NB4 (cell line): ENCODE measurements around the gene PHETA1.

Experiments used
- CTCF ChIP-seq: IDR thresholded peaks from one replicate; pipeline ENCODE4 v1.5.1; 2012; ENCODE audit warnings: low read depth, low read length
- POLR2A ChIP-seq: IDR thresholded peaks from 2 replicates; pipeline ENCODE4 v1.6.1; 2011; ENCODE audit warnings: mild to moderate bottlenecking; ENCODE audit not compliant: insufficient read length; ENCODE audit errors: extremely low read depth

GRCh38 chr12:111314953-111315539 is 53.8 kb downstream of the PHETA1 start:
- TF ChIP-seq CTCF (no peak), POLR2A (no peak)
